Mammary epithelial cell (primary cell): ENCODE results near the gene FBXO44.

ENCODE experiments used
- EZH2 ChIP-seq: IDR thresholded peaks from 2 replicates; pipeline ENCODE4 v1.6.1; 2012; ENCODE audit warnings: low read length, inconsistent platforms, borderline replicate concordance
- TF ChIP-seq, protein P1 (sequence below), 2 donors: IDR thresholded peaks in 1 of 2; conservative IDR thresholded peaks in 1 of 2; 2 replicates each; pipeline ENCODE4 v1.5.1; 2011 to 2012; ENCODE audit warnings: inconsistent platforms in 2 of 2, low read length in 2 of 2, mild to moderate bottlenecking in 2 of 2, control low read depth in 1 of 2, low read depth in 1 of 2; ENCODE audit not compliant: insufficient read depth in 1 of 2; ENCODE audit errors: extremely low read depth in 1 of 2

DNA sequence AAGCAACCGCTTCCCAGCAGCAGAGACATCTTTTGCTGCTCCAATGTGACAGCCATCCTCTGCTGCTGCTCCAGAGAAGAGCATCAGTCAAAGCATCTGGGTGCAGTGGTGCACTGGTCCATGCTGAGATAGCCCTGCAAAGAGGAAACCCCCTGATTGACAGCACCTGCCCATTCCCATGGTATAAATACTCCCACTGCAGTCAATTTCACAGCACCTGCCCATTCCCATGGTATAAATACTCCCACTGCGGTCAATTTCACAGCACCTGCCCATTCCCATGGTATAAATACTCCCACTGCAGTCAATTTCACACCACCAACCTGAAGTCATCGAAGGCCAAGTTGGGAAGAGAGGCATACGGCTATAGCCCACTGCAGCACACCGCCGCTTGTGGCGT, 25.9 kb upstream of the FBXO44 start:
- TF ChIP-seq, protein P1, sequence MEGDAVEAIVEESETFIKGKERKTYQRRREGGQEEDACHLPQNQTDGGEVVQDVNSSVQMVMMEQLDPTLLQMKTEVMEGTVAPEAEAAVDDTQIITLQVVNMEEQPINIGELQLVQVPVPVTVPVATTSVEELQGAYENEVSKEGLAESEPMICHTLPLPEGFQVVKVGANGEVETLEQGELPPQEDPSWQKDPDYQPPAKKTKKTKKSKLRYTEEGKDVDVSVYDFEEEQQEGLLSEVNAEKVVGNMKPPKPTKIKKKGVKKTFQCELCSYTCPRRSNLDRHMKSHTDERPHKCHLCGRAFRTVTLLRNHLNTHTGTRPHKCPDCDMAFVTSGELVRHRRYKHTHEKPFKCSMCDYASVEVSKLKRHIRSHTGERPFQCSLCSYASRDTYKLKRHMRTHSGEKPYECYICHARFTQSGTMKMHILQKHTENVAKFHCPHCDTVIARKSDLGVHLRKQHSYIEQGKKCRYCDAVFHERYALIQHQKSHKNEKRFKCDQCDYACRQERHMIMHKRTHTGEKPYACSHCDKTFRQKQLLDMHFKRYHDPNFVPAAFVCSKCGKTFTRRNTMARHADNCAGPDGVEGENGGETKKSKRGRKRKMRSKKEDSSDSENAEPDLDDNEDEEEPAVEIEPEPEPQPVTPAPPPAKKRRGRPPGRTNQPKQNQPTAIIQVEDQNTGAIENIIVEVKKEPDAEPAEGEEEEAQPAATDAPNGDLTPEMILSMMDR (conservative IDR thresholded peaks at IDR 0.05 in 1 of 2, IDR thresholded peaks at IDR 0.05 in 1 of 2; ENCODE audit: extremely low read depth in 1 of 2, insufficient read depth in 1 of 2, low read depth in 1 of 2, low read length in 2 of 2) = no peak
- TF ChIP-seq EZH2 = no peak
